SK-N-SH (cell line): ENCODE results near the gene LRRN4CL. TPM values are rescaled to one million over a fixed set of nuclear protein-coding genes. Genes with fewer than 3 reads are reported as not detected.

ENCODE experiments used
- CTCF ChIA-PET: fragments of 300-600, 350-600 bp; formaldehyde crosslinking; extraction: SDS; loops from one replicate; lab custom pipeline; 2021; lab: Yijun Ruan, JAX
- POLR2A ChIA-PET: fragments of 350-600 bp; sonication (Branson Sonifier 250); formaldehyde crosslinking; extraction: SDS; loops from one replicate; lab custom pipeline; 2020; ENCODE audit warnings: antibody characterized with exemption, inconsistent platforms; lab: Yijun Ruan, JAX
- DNase-seq: peaks from one replicate; pipeline ENCODE4 v3.0.0; 2012
- H2AFZ ChIP-seq: fragments of 200-600 bp; sonication (generic); 2 replicates; pipeline ENCODE4 v1.8.1; 2016; ENCODE audit warnings: antibody characterized with exemption, mild to moderate bottlenecking, low read depth
- H3F3A ChIP-seq: fragments of 200-600 bp; sonication (generic); replicated peaks from 2 replicates; pipeline ENCODE3; 2016; ENCODE audit warnings: antibody characterized with exemption, mild to moderate bottlenecking; ENCODE audit not compliant: insufficient read depth
- H3K27ac ChIP-seq, 2 experiments: fragments of 200-500 bp in 1 of 2; fragments of 200-600 bp in 1 of 2; sonication (Bioruptor generic) in 1 of 2; sonication (generic), shearing (Covaris generic) in 1 of 2; 2 replicates each; pipeline versions ENCODE4 v1.5.1 to v1.6.1; 2014 to 2016; ENCODE audit warnings: low read depth in 2 of 2, inconsistent platforms in 1 of 2, low read length in 1 of 2, mild to moderate bottlenecking in 1 of 2, mixed read lengths in 1 of 2
- H3K27me3 ChIP-seq: fragments of 200-600 bp; sonication (generic), shearing (Covaris generic); 2 replicates; pipeline ENCODE4 v1.6.1; 2016; ENCODE audit warnings: mixed run types; ENCODE audit not compliant: insufficient read depth
- H3K36me3 ChIP-seq, 2 experiments: fragments of 200-500 bp in 1 of 2; fragments of 200-600 bp in 1 of 2; sonication (Bioruptor generic) in 1 of 2; sonication (generic) in 1 of 2; replicated peaks in 1 of 2; 2 replicates each; pipeline versions ENCODE3 to v1.5.1; 2014 to 2016; ENCODE audit warnings: low read length in 1 of 2, mild to moderate bottlenecking in 1 of 2; ENCODE audit not compliant: insufficient read depth in 2 of 2, control insufficient read depth in 1 of 2
- H3K4me1 ChIP-seq, 2 experiments: fragments of 200-500 bp in 1 of 2; fragments of 200-600 bp in 1 of 2; sonication (Bioruptor generic) in 1 of 2; sonication (generic), shearing (Covaris generic) in 1 of 2; 2 replicates each; pipeline versions ENCODE4 v1.5.1 to v1.6.1; 2014 to 2016; ENCODE audit warnings: low read depth in 1 of 2, low read length in 1 of 2, mixed run types in 1 of 2; ENCODE audit not compliant: insufficient read depth in 2 of 2, control insufficient read depth in 1 of 2
- H3K4me2 ChIP-seq: fragments of 200-600 bp; sonication (generic), shearing (Covaris generic); 2 replicates; pipeline ENCODE4 v1.6.1; 2017; ENCODE audit warnings: mixed run types
- H3K4me3 ChIP-seq, 2 experiments: fragments of 200-500 bp in 1 of 2; fragments of 200-600 bp in 1 of 2; sonication (Bioruptor generic) in 1 of 2; sonication (generic), shearing (Covaris generic) in 1 of 2; 2 replicates each; pipeline versions ENCODE4 v1.5.1 to v1.8.1; 2014 to 2016; ENCODE audit warnings: low read depth in 2 of 2, inconsistent platforms in 1 of 2, low read length in 1 of 2, mild to moderate bottlenecking in 1 of 2, mixed read lengths in 1 of 2, moderate library complexity in 1 of 2
- H3K79me2 ChIP-seq: fragments of 200-600 bp; sonication (generic); 2 replicates; pipeline ENCODE4 v1.8.1; 2017; ENCODE audit warnings: mild to moderate bottlenecking; ENCODE audit not compliant: insufficient read depth
- H3K9ac ChIP-seq: fragments of 200-600 bp; sonication (generic); 2 replicates; pipeline ENCODE4 v1.6.1; 2017; ENCODE audit warnings: mixed run types
- H3K9me2 ChIP-seq: fragments of 200-600 bp; sonication (generic); 2 replicates; pipeline ENCODE4 v1.6.1; 2017; ENCODE audit warnings: mixed run types
- H3K9me3 ChIP-seq: fragments of 200-600 bp; sonication (generic); 2 replicates; pipeline ENCODE4 v1.6.1; 2017; ENCODE audit warnings: mixed run types, mild to moderate bottlenecking, moderate library complexity
- H4K20me1 ChIP-seq: fragments of 200-600 bp; sonication (generic); 2 replicates; pipeline ENCODE4 v1.6.1; 2017; ENCODE audit warnings: mild to moderate bottlenecking, mixed run types; ENCODE audit not compliant: insufficient read depth
- CHD2 ChIP-seq: fragments of 150-350 bp; IDR thresholded peaks from 2 replicates; pipeline ENCODE4 v1.6.1; 2018; ENCODE audit warnings: low read length; ENCODE audit not compliant: partially characterized antibody
- CTCF ChIP-seq: fragments of 200-600 bp; sonication (generic); IDR thresholded peaks from 2 replicates; pipeline ENCODE4 v1.6.1; 2017; ENCODE audit warnings: antibody characterized with exemption, mild to moderate bottlenecking, moderate library complexity
- EZH2phosphoT487 ChIP-seq: fragments of 200-600 bp; sonication (generic); IDR thresholded peaks from 2 replicates; pipeline ENCODE4 v1.6.1; 2017; ENCODE audit warnings: low read depth, mixed run types, mild to moderate bottlenecking, antibody characterized with exemption, moderate library complexity, borderline replicate concordance
- FOSL2 ChIP-seq: IDR thresholded peaks from 2 replicates; pipeline ENCODE4 v1.4.0; 2012; ENCODE audit warnings: low read depth, mild to moderate bottlenecking, moderate library complexity, borderline replicate concordance
- FOXM1 ChIP-seq: IDR thresholded peaks from 2 replicates; pipeline ENCODE4 v1.4.0; 2012; ENCODE audit warnings: low read depth, mild to moderate bottlenecking
- GABPA ChIP-seq: IDR thresholded peaks from 2 replicates; pipeline ENCODE4 v1.4.0; 2012; ENCODE audit warnings: low read depth, mild to moderate bottlenecking
- JUND ChIP-seq: IDR thresholded peaks from 2 replicates; pipeline ENCODE4 v1.4.0; 2012
- MAX ChIP-seq: IDR thresholded peaks from 2 replicates; pipeline ENCODE4 v1.4.0; 2012; ENCODE audit warnings: low read depth
- MEF2A ChIP-seq: IDR thresholded peaks from 2 replicates; pipeline ENCODE4 v1.4.0; 2012; ENCODE audit warnings: low read depth, borderline replicate concordance
- NFIC ChIP-seq: IDR thresholded peaks from 2 replicates; pipeline ENCODE4 v1.4.0; 2012; ENCODE audit warnings: borderline replicate concordance
- PBX3 ChIP-seq: IDR thresholded peaks from 2 replicates; pipeline ENCODE4; 2012
- POLR2AphosphoS5 ChIP-seq: IDR thresholded peaks from 2 replicates; pipeline ENCODE4 v1.6.1; 2012; ENCODE audit warnings: low read depth, low read length
- RAD21 ChIP-seq: IDR thresholded peaks from 2 replicates; pipeline ENCODE4 v1.6.1; 2012; ENCODE audit warnings: mild to moderate bottlenecking, low read length
- RCOR1 ChIP-seq: fragments of 150-350 bp; IDR thresholded peaks from 2 replicates; pipeline ENCODE4 v1.6.1; 2017; ENCODE audit warnings: antibody characterized with exemption, low read length
- RFX5 ChIP-seq: IDR thresholded peaks from 2 replicates; pipeline ENCODE4 v1.6.1; 2012; ENCODE audit warnings: mild to moderate bottlenecking, improper control_type of control experiment, low read length
- SIN3A ChIP-seq: IDR thresholded peaks from 2 replicates; pipeline ENCODE4 v1.6.1; 2012; ENCODE audit warnings: low read depth, mild to moderate bottlenecking, low read length, moderate library complexity, borderline replicate concordance
- SMC3 ChIP-seq: IDR thresholded peaks from 2 replicates; pipeline ENCODE4 v1.6.1; 2012; ENCODE audit warnings: low read depth, low read length, improper control_type of control experiment
- TCF12 ChIP-seq: IDR thresholded peaks from 2 replicates; pipeline ENCODE4 v1.4.0; 2012
- TEAD4 ChIP-seq: IDR thresholded peaks from 2 replicates; pipeline ENCODE4 v1.4.0; 2012; ENCODE audit warnings: mild to moderate bottlenecking, borderline replicate concordance; ENCODE audit not compliant: insufficient read depth
- ZBTB33 ChIP-seq: IDR thresholded peaks from 2 replicates; pipeline ENCODE4 v1.4.0; 2012; ENCODE audit warnings: low read depth, borderline replicate concordance
- WGBS: methylation state at CpG from one replicate; pipeline ENCODE4 v1.1.6; 2017; ENCODE audit warnings: low lambda C conversion rate; 5-methylcytosine and 5-hydroxymethylcytosine counted together
- polyA plus RNA-seq, 3 experiments: library from polyadenylated mRNA; depleted of rRNA; stranded (reverse); fragments of >200 nt; gene quantifications; 2 replicates each; pipeline ENCODE4 v1.2.3, GENCODE V29; 2012

LRRN4CL gene
- polyA plus RNA-seq, 1 of the 3 experiments (the other 2 are of a cell fraction): 0.08 TPM

- TF ChIP-seq CTCF (peak; percentile 64), MAX (no peak), RFX5 (no peak), SIN3A (no peak), ZBTB33 (no peak), FOSL2 (no peak), RAD21 (peak; percentile 74), JUND (no peak), PBX3 (no peak), CHD2 (no peak), GABPA (no peak), TEAD4 (no peak), RCOR1 (no peak), POLR2AphosphoS5 (no peak), TCF12 (no peak)
Measured at GRCh38 chr11:62680825-62681240, 8.5 kb downstream of the LRRN4CL start (continued).

GRCh38 chr11:62678770-62679696 lies 10.3 kb downstream of the LRRN4CL start, which contains the start of gene UBXN1:
Gene UBXN1, minus strand, starts transcription at chr11:62679073. Its CDS starts 150 bp downstream, at chr11:62678923.
- Histone ChIP-seq H3K79me2 (peaks cover 49% of the 10 kb centered on the region), H2AFZ (peak within 1 kb of the TSS; percentile 82), H3K9me3 (no peaks in the 10 kb centered on the region), H3K4me1 (peaks cover 11 to 15% of the 10 kb centered on the region in 2 experiments; a peak in 3 of 4 replicates), H3K36me3 (peaks cover 19 to 23% of the 10 kb centered on the region in 2 experiments), H3K4me3 (peak within 1 kb of the TSS; percentile 79 to 98), H3F3A (peaks cover 38% of the 10 kb centered on the region), H4K20me1 (no peaks in the 10 kb centered on the region), H3K9ac (peak within 1 kb of the TSS; percentile 96), H3K4me2 (peak within 1 kb of the TSS; percentile 96), H3K9me2 (no peaks in the 10 kb centered on the region), H3K27me3 (no peaks in the 10 kb centered on the region), H3K27ac (peak within 1 kb of the TSS; percentile 70 to 77; a peak in 3 of 4 replicates)
- peak; percentile 93 for DNase-seq
- ChIA-PET POLR2A (interaction anchor here (1.3 to 2.0 kb wide), 2 partner anchors 14 to 162 kb away, joined by 9 read pairs; partner anchors contain the start of genes C11orf98 and CSKMT), CTCF (interaction anchor here (1.6 to 3.7 kb wide), 4 partner anchors 9 to 91 kb away, joined by 3 to 31 read pairs (median 12); partner anchors contain the start of gene TAF6L)
- WGBS: 13% methylated on average over 42 of the region's 55 CpGs
- no peak for TF ChIP-seq CTCF
- TF ChIP-seq SMC3: no peak
- TF ChIP-seq POLR2AphosphoS5: peak; percentile 87
- TF ChIP-seq EZH2phosphoT487: no peak
- TF ChIP-seq NFIC: peak; percentile 60
- TF ChIP-seq JUND: no peak
- no peak for TF ChIP-seq RFX5
- peak; percentile 30; the same call in 1 of the 2 replicates for TF ChIP-seq RCOR1
- peak; percentile 22; the same call in 1 of the 2 replicates for TF ChIP-seq FOXM1
- TF ChIP-seq PBX3: peak; percentile 17; the same call in 1 of the 2 replicates
- TF ChIP-seq CHD2: peak; percentile 75
- no peak for TF ChIP-seq MEF2A
- peak; percentile 90 for TF ChIP-seq MAX
